ENCODE results near the gene CDYL.

The CDYL gene

GRCh38 chr6:4910037-4910760 lies 134.0 kb downstream of the CDYL start:
- no peak for ATAC-seq

DNA sequence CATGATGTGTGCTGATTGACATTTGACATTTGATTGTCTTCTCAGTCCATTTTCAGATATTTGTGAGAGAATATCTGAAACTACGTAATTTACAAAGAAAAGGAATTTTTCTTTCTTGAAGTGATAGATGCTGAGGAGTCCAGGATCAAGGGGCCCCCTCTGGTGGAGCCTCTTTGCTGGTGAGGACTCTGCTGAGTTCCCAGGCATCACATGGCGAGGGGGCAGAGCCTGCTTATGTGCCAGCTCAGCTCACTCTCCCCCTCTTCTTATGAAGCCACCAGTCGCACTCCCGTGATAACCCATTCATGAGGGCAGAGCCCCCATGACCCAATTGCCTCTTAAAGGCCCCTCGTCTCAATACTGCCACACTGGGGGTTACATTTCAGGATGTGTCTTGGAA lies 136.4 kb downstream of the CDYL start:
- ATAC-seq, result no peak

DNA sequence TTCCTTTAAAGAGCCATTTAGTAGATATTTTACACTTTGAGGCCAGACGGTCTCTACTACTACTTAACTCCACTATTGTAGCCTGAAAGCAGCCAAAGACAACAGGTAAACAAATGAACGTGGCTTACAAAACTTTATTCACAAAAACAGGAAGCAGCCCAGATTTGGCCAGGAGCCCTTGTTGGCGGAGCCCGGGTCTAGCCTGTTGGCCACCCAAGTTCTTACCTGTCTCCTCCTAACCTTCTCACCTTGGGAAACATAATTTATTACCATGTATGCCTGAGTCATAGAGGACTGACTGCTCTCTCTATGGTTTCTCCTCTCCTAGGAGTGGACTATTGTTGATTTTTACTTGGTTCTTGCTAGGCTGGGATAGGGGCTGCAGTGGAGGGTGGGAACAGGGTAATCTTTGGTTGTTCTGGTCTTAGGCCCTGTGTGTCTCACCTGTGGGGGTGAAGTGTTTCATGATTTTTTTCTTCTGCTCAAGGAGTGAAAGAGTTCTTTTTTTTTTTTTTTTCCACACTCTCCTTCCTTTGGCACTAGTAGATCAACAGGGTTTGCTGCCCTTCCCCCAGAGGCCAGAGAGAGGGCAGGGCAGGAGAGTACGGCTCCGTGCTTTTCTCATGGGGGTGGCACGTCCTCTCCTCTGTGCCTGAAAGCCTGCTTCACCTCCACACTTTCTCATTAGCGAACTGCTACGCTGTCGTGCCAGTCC lies 137.7 kb downstream of the CDYL start:
- no peak for ATAC-seq

DNA sequence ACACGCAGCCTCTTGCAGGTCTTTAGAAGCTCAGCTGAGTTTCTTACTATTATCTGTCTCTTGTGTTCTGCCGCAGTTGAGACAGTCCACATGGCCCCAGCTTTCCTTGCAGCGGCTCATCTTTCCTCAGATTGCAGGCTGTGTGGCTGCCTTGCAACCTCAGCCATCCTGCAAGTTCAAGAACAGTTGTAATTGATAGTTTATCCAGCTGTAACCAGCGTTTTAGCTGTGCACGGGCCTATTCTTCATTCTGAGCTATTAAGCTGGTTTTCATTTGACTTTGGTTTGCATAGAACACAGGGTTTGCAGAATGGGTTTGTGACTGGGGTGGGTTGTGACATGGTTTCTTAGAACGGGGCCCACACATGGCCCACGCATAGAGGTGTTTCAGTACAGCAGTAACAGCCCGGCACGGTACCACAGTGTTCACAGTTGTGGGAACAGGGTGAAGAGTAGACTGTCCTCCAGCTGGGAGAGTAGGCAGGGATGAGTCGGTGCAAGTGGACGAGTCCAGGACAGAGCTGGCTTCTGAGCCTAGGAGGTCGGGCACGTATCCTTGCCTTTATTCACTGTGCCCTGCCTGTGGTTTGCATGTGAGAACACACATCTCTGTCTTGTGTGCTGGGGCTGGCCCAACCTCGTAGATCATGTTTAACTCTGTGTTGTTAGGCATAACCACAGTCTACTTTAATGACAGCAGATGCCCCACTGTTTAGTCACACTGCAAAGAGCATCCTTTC lies 138.4 kb downstream of the CDYL start:
- peak in 1 of 2 donors; percentile 17 for ATAC-seq

DNA sequence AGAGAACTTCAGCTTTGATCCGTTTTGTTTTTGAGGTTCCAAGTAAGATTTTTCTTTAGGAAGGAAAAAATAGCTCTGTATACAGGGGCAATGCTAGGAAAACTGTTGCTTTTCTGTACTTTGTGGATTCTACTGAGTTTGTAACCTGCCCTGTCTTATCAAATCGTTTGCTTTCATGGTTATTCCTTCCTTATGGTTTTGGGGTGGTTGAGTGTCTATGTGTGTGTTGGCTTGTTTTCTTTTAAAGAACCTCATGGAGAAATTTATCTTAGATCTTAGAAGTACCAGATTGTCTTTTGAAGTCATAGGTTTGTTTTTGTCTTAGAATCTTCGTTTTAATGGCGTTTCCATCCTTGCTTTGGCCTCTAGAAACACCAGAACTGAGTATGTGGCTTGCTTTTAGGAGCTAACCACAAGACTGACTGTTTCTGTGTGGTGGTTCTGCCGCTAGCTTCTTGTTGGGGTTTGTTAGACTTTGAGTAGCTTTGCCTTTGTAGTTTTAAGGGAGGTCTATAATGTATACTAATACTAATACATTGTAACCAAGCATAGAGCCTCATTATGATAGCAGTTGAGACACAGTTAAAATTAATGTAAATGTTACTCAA lies 140.9 kb downstream of the CDYL start:
- peak; percentile 36 to 41 for ATAC-seq

DNA sequence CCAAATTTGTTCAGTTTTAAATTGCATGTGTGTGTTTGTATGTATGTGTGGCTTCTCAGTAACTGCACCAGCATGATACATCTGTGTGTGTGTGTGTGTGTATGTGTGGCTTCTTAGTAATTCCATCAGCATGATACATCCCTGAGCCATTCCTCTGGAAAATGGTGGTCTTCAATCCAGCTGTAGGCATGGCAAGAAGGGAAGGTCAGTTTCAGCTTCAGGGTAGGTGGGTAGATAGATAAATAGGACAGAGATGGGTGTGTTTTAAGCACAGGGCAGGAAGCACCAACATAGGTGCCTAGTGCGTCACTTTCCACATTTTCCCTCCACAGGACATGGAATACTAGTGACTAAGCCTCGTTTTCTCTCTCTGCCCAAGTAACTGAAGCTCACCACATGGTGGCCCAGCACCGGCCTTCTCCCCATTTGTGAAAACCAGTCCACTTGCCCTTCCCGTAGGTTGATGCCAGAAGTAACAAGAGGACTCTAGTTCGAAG lies 144.8 kb downstream of the CDYL start:
- ATAC-seq, result no peak

DNA sequence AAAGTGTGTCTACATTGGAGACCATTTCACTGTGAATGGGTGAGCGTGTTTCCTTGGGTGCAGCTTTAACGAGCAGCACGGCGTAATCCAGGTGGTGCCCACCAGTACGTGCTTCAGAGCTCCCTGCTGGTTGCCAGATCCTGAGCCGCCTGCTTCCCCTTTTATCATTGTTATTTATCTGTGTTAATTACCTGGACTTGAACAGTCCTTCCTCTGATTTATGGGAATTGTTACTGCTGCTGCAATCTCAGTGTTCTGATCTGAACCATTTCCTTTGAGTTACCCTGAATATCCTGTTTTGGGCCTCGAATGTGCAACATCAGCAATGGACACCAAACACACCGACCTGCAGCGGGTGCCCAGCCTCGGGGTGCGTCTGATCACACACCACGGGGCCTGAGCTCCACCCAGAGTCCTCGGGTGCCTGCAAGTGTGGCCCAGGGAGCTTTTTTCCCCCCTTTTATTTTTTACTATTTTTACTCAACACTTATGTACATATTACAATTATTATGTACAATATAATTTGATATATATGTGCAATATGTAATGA lies 146.4 kb downstream of the CDYL start:
- no peak for ATAC-seq

GRCh38 chr6:4923081-4923480 lies 146.9 kb downstream of the CDYL start:
- no peak for ATAC-seq

DNA sequence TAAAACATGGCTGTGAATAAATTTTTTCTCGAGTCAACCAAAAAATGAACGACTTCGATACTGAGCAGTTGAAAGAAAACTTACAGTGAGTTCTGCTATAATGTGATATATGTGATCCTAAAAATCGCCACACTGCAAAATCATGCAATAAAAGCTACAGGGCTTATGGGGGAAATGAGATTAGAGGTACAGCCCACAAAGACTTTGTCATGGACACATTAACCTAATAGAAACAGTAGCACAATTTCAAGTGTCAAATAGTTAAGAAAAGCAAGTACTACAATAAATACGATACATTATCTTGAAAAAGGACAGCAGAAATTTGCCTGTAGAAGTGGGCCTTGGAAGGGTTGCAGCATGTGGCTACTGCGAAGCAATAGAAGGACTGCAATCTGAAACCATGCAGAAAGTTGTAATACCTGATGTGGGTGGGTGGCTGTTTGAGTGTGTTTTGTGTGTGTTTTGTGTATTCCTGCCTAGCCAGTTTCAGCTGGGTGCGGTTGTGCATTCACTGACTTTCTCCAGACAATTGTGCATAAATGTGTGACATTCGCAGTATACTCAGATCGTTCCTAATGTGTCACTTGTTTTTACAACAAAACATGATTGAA lies 148.6 kb downstream of the CDYL start:
- no peak for ATAC-seq

DNA sequence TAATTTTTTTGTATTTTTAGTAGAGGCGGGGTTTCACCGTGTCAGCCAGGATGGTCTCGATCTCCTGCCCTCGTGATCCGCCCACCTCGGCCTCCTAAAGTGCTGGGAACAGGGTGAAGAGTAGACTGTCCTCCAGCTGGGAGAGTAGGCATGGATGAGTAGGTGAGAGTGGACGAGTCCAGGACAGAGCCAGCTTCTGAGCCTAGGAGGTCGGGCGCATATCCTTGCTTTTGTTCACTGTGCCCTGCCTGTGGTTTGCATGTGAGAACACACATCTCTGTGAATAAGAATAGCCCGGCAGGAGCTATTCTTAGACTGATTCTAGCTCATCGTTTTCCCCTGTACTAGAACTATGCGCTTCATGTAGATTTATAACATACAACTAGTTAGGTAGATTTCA lies 149.4 kb downstream of the CDYL start:
- no peak for ATAC-seq

- ATAC-seq, result peak in 1 of 2 donors; percentile 38
Measured at GRCh38 chr6:4928426-4928825, 152.2 kb downstream of the CDYL start.

- no peak for ATAC-seq
Measured at GRCh38 chr6:4929097-4929718, 153.0 kb downstream of the CDYL start.

GRCh38 chr6:4930025-4930691 lies 154.0 kb downstream of the CDYL start:
- ATAC-seq, result no peak

DNA sequence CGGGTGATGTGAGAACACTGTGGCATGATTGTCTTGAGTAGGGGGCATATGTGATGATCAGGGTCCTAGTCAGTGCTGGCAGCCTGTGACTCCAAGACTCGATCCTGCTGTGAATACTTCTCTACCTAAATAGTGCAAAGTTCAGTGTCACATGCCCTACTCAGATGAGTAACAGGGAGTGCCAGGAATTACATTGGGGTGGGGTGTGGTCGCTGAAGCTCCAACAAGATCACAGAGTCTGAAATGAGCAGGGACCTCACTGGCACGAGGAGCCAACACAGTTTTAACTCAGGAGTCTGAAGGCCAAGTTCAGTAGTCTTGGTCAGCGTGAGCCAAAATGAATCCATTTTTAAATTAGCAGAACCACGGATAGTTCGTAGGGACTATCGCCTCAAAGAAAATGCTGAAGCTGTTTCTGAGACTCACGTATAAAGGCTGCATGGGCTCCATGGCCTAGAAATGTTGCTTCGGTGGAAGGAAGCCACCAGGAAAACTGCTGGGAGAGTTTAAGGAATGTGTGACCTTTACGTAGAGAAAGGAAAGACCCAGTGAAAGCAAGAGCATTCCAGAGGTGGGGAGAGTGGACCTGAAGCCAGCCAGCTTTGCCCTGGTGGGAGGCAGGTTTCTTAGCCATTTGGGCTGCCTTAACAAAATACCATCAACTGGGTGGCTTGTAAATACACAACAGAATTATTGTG lies 155.5 kb downstream of the CDYL start:
- no peak for ATAC-seq

- ATAC-seq, result no peak
Measured at GRCh38 chr6:4932228-4932903, 156.2 kb downstream of the CDYL start.

DNA sequence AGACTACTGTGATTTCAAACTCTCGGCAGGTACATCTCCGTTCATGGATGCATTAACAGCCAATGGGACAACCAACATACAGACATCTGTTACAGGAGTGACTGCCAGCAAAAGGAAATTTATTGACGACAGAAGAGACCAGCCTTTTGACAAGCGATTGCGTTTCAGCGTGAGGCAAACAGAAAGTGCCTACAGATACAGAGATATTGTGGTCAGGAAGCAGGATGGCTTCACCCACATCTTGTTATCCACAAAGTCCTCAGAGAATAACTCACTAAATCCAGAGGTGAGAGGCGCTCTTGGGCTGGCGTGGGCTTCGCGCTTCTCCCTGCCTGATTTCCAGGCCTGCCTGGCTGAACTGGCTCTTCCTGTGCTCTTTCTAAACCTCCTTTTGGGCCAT lies 159.3 kb downstream of the CDYL start:
- ATAC-seq, result peak in 1 of 2 donors; percentile 32

DNA sequence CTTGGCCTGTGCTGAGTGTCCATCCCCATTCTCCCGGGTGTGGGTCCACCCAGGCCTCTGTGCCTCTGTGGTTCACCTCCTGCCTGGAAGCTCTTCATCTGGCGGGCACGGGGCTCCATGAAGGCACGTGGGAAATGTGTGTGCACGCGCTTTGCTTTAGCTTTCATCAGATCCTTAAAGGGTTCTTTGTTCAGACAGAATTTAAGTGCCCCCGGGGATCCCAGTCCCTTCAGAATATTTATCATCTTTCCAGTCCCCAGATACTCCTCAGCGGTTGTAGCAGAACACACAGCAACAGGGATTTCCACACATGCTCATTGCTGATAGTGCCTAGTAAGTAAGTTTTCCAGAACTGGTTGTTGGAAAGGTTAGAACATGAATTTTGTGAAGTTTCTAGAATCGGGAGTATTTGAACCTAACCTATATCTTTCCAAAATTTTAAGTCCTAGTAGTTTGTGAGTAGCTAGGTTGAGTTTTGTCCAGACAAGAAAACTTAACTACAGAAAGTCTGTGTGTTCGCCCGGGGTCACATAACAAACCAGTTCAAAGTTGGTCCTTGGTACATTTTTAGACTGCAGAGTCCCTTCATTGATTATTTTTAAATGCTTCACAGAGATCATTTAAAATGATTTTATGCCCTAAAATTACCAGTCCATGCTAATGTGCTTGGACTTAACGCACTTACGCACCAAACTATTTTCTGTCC lies 159.9 kb downstream of the CDYL start:
- no peak for ATAC-seq

GRCh38 chr6:4936681-4937041 lies 160.5 kb downstream of the CDYL start:
- no peak for ATAC-seq

DNA sequence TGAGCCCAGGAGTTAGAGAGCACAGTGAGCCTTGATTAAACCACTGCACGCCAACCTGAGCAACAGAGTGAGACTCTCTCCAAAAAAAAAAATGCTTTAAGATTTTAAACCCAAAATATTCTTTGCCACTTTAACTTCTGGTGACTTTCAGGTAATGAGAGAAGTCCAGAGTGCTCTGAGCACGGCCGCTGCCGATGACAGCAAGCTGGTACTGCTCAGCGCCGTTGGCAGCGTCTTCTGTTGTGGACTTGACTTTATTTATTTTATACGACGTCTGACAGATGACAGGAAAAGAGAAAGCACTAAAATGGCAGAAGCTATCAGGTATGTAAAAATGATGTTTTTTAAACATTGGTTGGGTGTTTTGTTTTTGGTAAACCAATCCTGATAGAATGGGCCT lies 161.2 kb downstream of the CDYL start:
- ATAC-seq, result no peak

Data from activated CD4-positive, CD25-positive, alpha-beta regulatory T cell treated with anti-CD3 and anti-CD28 coated beads, Interleukin-2, amount 50 U/mL, for 24 hours (primary cell).